CD1c-positive myeloid dendritic cell (primary cell): ENCODE data around the gene SLC6A6.

Experiments
- DNase-seq: peaks from one replicate; pipeline ENCODE4 v3.0.0-alpha.2; 2016; ENCODE audit errors: extremely low spot score

The SLC6A6 gene

GRCh38 chr3:14422016-14422963, 19.9 kb downstream of the SLC6A6 start:
- DNase-seq, result no peak

GRCh38 chr3:14423197-14423743, 20.9 kb downstream of the SLC6A6 start:
- no peak for DNase-seq

DNA sequence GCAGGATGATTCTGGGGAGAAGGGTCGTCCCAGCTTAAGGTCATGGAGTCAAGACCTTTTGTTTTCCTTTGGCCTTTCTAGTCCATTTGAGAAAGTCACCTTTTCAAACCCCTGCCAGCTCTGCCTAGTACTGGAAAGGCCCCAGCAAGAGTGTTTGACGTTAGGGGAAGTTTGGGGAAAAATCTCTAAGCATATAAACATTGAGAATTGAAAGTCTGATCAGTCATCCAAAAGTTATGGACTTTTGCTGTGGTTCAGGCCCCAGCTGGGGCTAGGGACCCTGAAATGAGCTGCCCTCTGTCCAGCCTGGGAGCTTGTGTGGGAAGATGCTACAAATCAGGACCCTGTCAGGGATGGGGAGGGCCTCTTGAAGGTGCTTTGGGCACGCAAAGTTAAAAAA, 21.6 kb downstream of the SLC6A6 start:
- no peak for DNase-seq

DNA sequence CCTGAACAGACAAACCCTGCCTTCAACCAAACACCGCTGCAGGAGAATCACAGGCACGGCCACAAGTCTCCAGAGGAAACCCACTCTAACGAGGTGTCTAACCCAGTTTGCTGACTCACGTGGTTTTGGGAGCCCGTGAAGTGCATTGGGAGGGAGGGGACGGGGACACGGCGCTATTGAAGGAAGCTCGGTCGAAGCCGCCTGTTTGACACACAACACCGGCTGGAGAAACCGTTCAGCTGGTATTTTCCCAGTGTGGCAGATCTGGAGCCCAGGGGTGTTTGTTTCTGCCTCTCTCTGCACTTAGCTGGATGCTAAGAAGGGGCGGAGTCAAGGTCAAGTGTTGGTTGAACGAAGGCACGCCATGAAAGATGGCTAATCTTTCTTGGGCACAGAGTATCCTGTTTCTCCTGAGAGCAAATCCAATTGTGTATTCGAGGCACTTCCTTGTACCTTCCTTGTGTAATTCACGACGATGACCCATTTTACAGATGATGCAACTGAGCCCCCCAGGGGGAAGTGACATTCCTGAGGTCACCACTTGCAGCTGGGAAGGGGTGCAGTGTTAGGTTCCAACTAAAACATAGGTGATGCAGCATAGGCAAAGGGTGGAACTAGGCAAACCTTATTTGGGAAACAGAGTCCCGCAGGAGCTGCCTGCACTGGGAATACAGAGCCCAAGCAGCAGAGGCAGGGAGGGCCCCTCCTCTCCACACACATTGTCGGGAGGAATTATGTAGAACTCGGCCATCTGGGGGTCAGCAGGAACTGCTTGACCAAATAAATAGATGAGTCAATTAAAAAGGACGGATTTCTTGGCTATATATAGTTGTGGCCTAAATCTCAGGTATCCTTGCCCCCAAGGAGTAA, 22.5 kb downstream of the SLC6A6 start:
- DNase-seq, result peak; percentile 66

GRCh38 chr3:14425581-14426304, 23.3 kb downstream of the SLC6A6 start:
- DNase-seq, result peak; percentile 82

GRCh38 chr3:14426305-14426620, 23.9 kb downstream of the SLC6A6 start:
- no peak for DNase-seq

- no peak for DNase-seq
Observed at GRCh38 chr3:14428087-14429033, 26.0 kb downstream of the SLC6A6 start.

DNA sequence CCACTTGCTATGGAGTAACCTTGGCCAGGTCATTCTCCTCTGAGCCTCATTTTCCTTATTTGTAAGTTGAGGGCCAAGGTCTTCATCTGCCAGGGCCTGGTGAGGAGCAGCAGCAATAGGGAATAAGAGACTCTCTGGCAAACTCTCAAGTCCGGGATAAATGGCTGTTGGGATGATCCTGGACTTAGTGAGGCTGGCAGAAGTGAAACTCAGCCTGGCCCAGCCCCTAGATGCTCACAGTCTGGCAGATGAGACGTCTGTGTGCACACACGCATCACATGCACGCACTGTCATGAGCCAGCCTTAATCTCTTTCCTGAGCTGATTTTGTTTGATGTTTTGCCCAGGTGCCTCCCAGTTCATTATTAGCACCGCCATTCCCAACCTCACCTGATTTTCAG, 26.8 kb downstream of the SLC6A6 start:
- peak; percentile 80 for DNase-seq

DNA sequence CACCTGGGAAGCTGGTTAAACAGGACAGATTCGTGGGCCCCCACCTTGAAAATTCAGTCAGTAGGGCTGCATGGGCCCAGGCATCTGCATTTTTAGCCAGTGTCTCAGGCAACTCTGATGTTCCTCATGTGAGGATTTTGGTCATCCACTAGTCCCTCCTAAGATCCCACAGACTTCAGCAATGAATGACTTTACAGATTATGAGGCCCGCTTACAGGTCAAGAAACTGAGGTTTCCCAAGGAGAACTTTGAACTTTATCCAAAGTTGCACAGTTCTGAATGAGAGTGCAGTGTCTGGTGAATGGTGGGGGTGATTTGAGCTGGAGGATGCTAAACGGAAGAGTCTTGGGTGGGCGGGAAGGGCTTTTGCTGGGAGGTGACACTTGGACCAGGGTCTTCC, 27.2 kb downstream of the SLC6A6 start:
- no peak for DNase-seq

- no peak for DNase-seq
Observed at GRCh38 chr3:14430053-14430452, 27.6 kb downstream of the SLC6A6 start.

DNA sequence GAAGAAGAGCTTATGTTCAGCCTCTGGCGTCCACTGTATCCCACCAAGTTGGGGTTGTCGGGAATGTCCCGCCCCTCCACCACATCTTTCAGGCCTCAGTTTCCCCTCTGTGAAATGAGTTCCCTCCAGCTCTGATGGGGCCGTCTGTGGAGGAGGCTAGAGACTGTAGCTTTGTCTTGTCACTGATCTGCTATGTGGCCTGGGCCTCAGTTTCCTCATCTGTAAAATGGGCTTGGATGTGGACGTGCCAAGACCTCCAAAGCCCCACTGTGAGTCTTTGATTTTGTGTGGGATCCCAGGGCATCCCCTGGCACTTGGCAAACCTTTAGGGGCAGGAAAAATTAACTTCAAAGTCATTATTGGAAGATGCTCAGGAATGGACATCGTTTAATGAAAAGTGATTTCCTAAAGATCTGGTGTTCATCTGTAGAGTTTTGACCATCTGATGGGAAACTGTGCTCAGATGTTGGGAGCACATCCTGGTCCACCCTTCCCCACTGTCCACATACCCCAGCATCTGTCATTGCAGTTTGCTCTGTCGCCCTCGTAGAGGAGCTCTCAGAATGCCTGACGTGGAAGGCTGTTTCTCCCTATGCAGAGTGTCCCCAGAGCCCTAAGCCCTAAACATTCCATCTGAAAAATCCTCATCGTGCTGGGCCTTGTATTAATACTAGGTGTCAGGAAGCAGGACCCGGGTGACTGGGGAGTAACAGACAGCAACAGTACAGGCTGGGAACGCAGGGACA, 28.5 kb downstream of the SLC6A6 start:
- DNase-seq, result no peak

GRCh38 chr3:14431452-14431916, 29.1 kb downstream of the SLC6A6 start:
- DNase-seq, result no peak

DNA sequence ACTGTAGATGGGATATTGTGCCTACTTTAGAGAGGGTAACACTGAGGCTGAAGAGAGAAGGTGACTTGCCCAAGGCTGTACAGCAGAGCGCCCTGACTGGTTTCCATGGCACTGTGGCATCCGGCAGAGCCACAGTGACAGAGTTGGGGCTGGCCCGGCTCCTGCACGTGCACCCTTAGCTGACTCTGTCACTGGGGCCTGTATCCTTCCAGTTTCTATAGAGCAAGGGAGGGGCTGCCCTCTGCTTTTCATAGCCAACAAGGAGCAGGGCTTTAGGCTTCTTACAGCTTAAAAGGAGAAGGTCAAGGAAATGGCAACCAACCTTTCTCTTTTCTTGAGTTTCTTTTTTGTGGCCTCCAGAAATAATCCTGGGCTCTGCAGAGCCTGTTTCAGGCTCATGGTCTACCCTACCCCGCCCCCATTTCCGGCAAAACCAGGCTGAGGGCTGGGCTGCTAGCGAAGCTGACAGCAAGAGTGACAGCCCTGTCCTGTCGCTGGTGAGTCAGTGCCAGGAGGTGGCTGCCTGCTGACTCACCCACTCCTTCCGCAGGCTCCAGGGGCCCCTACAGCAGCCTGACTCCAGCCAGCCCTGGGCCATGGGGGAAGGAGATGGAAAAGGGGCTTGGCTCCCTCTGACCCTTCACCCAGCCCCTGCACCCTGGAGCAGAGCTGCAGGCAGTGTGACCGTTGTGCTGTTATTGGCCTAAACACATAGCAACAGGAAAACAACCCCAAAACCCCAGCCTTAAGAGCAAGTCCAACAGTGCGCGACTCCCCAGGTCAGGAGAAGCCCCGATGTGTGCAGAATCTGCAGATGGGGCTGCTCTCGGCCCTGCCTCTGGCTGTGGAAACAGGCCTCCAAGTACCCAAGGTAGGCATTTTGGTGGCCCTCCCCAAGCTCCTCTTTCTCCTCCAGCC, 29.8 kb downstream of the SLC6A6 start:
- DNase-seq, result peak; percentile 96

DNA sequence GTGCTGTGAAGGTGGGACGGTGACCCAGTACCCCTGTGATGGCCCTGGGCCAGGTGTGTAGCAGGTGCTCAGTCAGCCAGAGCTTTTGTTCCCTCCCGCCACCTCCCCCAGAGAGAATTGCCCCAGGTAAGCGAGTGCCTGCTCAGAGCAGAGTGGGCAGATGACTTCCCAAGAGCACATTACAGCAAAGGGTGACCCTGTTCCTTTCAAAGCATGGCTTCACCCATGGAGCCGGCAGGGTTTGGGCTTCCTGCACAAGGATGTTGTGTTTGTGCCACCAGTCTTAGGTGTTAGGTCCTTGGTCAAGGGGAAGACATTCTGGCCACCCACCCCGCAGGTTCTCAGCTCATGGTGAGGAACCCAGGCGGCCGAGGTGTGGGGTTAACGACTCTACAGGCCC, 30.7 kb downstream of the SLC6A6 start:
- no peak for DNase-seq

GRCh38 chr3:14434126-14434497, 31.7 kb downstream of the SLC6A6 start:
- no peak for DNase-seq

DNA sequence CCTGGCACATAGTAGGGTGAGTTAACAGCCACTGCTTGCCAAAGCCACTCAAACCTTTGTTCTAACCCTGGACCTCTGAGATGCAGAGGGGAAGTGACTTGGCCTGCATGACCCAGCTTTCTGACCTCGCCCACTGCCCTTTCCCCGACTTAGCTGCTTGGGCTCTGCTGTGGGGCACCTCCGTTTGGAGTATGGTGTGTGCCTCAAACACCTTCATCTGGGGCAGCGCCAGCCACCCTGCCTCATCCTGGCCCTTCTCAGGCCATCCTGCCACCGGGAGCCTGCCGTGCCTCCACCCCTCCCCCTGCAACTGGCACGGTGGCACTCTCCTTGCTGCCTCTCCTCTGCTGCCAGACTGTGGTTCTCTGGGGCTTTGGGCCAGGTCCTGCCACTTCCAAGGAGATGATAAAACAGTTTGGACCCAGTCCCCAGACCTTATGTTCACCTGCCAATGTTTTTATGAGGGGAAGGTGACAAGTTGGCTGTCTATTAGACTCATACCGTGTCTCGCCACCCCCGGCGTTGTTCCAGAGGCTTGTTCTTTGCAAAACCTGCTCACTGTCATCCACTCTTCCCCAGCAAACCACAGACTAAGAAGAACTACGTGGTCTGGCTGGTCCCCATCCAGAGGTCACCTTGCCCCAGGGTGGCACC, 32.2 kb downstream of the SLC6A6 start:
- peak; percentile 82 for DNase-seq

- peak; percentile 28 for DNase-seq
Observed at GRCh38 chr3:14435175-14436014, 33.0 kb downstream of the SLC6A6 start.

GRCh38 chr3:14436954-14437281, 34.5 kb downstream of the SLC6A6 start:
- DNase-seq, result no peak
